ENCODE results near the gene LHCGR. TPM values are rescaled to one million over a fixed set of nuclear protein-coding genes. Genes with fewer than 3 reads are reported as not detected.

LHCGR gene
- polyA plus RNA-seq (ENCODE audit: insufficient read length in 4 of 4), result under 1 TPM; 0.18 to 0.29 (median 0.22) TPM

GRCh38 chr2:48755473-48755872, at the start of gene LHCGR:
TSS of gene LHCGR (minus strand) at chr2:48755724. CDS start at chr2:48755671, 53 bp downstream.
- no peak for DNase-seq (ENCODE audit: low read depth in 4 of 4, low spot score in 3 of 4)

DNA sequence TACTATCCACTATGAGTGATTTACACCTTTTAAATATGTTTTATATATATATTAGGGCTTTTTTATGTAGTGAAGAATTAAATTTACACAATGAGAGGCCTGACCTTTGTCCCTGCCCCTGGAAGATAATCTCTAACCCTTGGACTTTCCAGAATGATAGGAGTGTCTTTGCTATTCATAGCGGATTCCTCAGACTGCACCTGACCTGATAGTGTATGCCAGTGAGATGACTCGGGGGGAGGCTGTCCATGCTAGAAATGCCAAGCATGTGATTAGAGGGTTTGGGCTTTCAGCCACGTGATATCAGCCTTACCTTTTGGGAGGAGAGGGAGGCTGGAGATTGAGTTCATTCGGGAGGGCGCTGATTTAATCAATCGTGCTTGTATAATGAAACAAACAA, 44.1 kb upstream of the LHCGR start:
- no peak for DNase-seq (ENCODE audit: low read depth in 4 of 4, low spot score in 3 of 4)

- no peak for DNase-seq (ENCODE audit: low read depth in 4 of 4, low spot score in 3 of 4)
These were observed 39.5 kb upstream of the LHCGR start for GRCh38 chr2:48795065-48795464.

DNA sequence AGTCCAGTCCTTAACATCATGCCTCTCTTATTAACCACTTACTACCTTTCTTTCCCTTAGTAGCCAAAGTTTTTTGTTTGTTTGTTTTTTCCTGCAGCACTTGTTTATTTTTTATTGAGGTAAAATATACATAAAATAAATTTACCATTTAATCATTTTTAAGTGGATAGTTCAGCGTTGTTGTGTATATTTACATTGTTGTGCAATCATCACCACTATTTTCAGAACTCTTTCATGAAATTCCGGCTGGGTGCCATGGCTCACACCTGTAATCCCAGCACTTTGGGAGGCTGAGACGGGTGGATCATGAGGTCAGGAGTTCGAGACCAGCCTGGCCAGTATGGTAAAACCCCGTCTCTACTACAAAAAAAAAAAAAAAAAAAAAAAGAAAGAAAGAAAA, 38.1 kb upstream of the LHCGR start:
- no peak for DNase-seq (ENCODE audit: low read depth in 4 of 4, low spot score in 3 of 4)

- no peak for DNase-seq (ENCODE audit: low read depth in 4 of 4, low spot score in 3 of 4)
These were observed 36.5 kb upstream of the LHCGR start for GRCh38 chr2:48792030-48792429.

- no peak for DNase-seq (ENCODE audit: low read depth in 4 of 4, low spot score in 3 of 4)
These were observed 35.1 kb upstream of the LHCGR start for GRCh38 chr2:48790407-48791170.

GRCh38 chr2:48787580-48787979, 32.1 kb upstream of the LHCGR start:
- DNase-seq (ENCODE audit: low read depth in 4 of 4, low spot score in 3 of 4), result no peak

GRCh38 chr2:48781366-48781765, 25.8 kb upstream of the LHCGR start:
- DNase-seq (ENCODE audit: low read depth in 4 of 4, low spot score in 3 of 4), result no peak

DNA sequence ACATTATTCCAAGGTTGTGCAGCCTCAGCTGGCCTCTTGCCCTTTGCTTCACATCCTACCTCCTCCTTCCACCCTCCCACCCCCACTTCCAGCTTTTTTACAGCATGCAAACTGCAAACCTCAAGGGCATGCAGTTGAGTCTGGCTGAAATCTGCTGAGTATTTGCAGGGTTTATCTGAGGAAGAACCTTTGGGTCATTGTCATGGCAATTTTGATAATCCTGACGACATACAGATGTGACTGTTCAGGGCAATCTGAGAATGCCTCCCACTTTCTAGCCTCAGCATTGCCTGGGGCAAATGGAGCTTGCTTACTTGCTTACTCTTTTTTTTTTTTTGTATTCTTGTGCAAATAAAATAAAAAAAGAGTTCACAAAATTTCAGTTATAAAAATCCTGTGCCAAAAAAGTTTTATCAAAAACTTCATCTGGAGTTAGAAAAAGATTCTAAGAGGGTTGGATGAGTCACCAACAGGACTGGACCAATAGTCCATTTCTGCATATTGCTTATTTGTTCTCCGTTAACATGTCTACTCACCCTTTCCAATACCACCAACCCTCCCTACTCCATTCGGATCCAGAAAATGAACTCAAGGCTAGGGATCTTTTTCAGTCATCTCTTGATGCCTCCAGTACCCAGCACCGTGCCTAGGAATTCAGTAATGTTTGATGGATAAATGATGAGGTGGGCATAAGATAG, 23.6 kb upstream of the LHCGR start:
- DNase-seq (ENCODE audit: low read depth in 4 of 4, low spot score in 3 of 4), result no peak

GRCh38 chr2:48774251-48774650, 18.7 kb upstream of the LHCGR start:
- no peak for DNase-seq (ENCODE audit: low read depth in 4 of 4, low spot score in 3 of 4)

DNA sequence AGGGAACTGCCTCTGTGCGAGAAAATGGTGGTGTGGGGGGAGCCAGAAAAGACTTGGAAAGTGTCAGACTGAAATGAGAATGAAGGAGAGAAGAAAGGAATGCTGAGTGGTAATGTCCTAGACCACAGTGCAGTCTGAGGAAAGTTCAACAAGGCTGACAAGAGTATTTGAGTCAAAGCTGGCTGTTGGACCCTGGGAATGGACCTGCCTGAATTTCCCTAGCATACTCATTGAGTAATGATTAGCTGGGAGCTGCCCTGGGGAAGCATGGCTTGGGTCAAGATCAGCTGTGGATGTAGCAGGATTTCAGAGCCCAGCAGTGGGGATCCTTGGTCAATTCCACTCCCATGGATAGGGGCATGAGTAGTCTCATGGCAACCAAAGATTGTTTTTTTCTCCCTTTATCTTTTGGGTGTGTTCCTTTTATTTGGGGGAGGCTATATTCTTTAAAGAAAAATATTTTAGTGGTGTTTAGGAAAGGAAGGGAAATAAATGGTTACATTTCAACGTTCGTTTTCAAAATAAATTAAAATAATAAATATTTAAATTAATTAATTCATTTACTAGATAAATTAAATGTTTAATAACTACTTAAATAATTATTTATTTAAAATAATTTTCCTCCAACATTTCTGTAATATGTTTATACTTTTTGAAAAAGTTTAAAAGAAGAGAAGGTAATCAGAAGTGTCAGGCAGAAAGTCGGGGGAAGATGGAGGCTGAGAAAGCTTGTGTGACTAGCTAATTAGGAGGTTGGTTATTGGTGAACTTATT, 15.9 kb upstream of the LHCGR start:
- no peak for DNase-seq (ENCODE audit: low read depth in 4 of 4, low spot score in 3 of 4)

- DNase-seq (ENCODE audit: low read depth in 4 of 4, low spot score in 3 of 4), result no peak
These were observed 14.7 kb upstream of the LHCGR start for GRCh38 chr2:48770181-48770580.

- DNase-seq (ENCODE audit: low read depth in 4 of 4, low spot score in 3 of 4), result no peak
These were observed 13.1 kb upstream of the LHCGR start for GRCh38 chr2:48768669-48769068.

GRCh38 chr2:48767330-48767729, 11.8 kb upstream of the LHCGR start:
- DNase-seq (ENCODE audit: low read depth in 4 of 4, low spot score in 3 of 4), result no peak

DNA sequence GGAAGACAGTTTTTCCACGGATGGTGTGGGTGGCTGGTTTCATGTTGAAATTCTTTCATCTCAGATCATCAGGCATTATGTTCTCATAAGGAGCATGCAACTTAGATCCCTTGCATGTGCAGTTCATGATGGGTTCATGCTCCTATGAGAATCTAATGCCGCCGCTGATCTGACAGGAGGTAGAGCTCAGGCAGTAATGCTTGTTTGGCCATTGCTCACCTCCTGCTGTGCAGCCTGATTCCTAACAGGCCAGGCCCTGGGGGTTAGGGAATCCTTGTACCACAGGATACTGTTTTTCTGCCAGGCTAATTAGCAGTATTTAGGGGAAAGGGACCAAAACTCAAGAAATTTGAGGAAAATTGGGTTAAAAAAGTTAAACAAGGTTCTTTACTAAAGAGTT, 5.3 kb upstream of the LHCGR start:
- no peak for DNase-seq (ENCODE audit: low read depth in 4 of 4, low spot score in 3 of 4)

- DNase-seq (ENCODE audit: low read depth in 4 of 4, low spot score in 3 of 4), result no peak
These were observed 4.2 kb upstream of the LHCGR start for GRCh38 chr2:48759682-48760081.

DNA sequence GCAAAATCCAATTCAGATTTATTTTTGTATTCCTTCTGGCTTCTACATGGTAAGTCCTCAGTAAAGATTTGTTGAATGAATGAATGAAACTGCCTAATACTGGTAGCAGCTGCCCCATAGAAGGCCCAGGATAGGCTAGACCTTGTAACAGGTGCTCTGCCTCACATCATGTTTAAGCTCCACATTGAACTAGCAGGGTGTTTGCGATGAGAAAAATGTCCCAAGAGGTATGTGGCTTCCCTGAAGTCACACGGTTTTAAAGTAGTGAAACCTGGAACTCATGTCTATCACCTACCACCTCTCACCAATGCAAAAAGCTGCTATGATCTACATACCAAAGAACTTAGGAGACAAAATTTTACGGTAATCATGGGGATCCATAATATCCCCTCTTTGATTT, 765 bp upstream of the LHCGR start:
- DNase-seq (ENCODE audit: low read depth in 4 of 4, low spot score in 3 of 4), result no peak

DNA sequence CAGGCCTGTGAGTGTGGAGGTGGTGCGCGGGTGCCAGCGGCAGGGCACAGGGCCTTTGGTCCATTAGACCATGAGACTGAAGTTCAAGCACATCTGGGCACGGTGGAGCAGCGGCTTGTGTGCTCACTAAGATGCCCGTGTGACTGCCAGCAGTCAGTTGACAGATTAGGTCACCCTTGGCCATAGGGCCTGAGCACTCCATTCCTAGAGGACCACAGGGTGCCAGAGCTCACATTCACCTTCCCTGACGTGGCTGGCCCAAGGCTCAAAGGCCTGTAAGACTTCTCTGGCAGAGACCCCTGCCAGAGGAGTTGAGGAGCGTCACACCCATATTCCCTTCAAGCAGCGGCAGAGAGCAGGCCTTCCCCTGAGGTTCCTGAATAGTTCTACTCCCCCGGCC, 650 bp downstream of the LHCGR start:
- no peak for DNase-seq (ENCODE audit: low read depth in 4 of 4, low spot score in 3 of 4)

DNA sequence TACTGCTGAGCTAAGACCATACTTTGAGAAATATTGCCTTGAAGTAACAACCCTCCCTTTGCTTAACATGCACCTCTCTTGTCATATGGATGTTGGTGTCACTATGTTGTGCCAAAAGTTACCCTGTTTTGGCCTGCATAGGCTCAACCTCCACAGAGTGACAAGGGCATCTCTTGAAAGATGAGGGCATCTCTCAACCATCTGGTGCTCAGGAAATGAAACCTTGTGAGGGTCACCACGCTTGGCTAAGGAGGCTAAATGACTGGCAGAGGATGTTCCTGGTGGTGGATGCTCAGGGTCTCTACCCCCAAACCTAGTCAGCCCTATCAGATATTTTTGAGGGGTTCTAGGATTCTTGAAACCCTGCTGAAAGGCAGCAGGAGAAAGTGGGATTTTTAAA, 2.3 kb downstream of the LHCGR start:
- DNase-seq (ENCODE audit: low read depth in 4 of 4, low spot score in 3 of 4), result no peak

DNA sequence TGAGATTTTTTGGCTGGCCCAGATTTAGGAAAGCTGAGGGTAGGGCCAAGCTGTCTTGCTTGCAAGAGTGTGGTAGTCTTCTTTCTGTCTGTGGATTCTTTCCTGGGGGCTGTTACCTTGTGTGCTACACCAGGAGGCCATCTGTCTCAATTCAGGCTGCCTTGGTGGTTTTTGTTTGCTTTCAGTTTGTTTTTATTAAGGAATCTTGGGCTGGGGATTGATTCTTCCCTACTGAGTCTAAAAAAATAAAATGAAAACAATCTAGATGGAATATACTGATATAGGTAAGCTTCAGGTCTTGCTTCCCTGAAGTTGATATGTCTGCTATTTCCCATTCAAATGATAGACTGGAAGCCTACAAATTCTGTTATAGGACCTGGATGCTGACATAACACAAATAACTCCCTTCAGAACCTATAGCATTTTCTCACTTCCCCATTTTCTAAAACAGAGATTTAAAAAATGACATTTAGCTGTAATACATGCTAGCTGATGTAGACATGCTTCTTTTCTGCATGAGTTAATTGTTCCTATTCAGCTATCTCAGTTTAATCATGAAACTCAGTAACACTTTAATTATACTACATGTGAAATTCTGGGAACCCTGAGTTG, 5.3 kb downstream of the LHCGR start:
- DNase-seq (ENCODE audit: low read depth in 4 of 4, low spot score in 3 of 4), result no peak
